ENCODE measurements around the gene PPP3R2. TPM values are rescaled to one million over a fixed set of nuclear protein-coding genes. Genes with fewer than 3 reads are reported as not detected.

Gene PPP3R2
- total and polyA plus RNA-seq, 4 donors, result not detected

GRCh38 chr9:101636247-101636646 lies 41.5 kb upstream of the PPP3R2 start:
- H3K9ac ChIP-seq (ENCODE audit: insufficient read depth in 1 of 2, low read length in 2 of 2), result no peak overlapping the region
- 50 to 60% methylated on average over 3 of the region's 3 CpGs for WGBS, 2 donors
- TF ChIP-seq CTCF (IDR thresholded peaks at IDR 0.05; ENCODE audit: control extremely low read depth, extremely low read depth), result no peak
- no peak overlapping the region for H3K4me3 ChIP-seq
- no peak overlapping the region for H3K27ac ChIP-seq (ENCODE audit: low read depth in 1 of 2, low read length in 1 of 2)
- peaks cover 0 to 14% (median 0%) of the 10 kb centered on the region in 5 donors for H3K4me1 ChIP-seq (ENCODE audit: control insufficient read depth in 5 of 5, insufficient read depth in 5 of 5, low read length in 5 of 5)
- peak in 2 of 3 donors; percentile 18 to 45 for DNase-seq
- H3K9me3 ChIP-seq (ENCODE audit: control insufficient read depth in 4 of 4, insufficient read depth in 3 of 4, low read length in 3 of 4), result no peaks in the 10 kb centered on the region
- no peaks in the 10 kb centered on the region for H3K27me3 ChIP-seq (ENCODE audit: control insufficient read depth in 3 of 3, insufficient read depth in 3 of 3, low read length in 2 of 3)
- no peaks in the 10 kb centered on the region for H3K36me3 ChIP-seq (ENCODE audit: control insufficient read depth in 4 of 4, insufficient read depth in 4 of 4, low read length in 4 of 4)
- no peak for ATAC-seq (ENCODE audit: insufficient read depth, low FRiP score)

DNA sequence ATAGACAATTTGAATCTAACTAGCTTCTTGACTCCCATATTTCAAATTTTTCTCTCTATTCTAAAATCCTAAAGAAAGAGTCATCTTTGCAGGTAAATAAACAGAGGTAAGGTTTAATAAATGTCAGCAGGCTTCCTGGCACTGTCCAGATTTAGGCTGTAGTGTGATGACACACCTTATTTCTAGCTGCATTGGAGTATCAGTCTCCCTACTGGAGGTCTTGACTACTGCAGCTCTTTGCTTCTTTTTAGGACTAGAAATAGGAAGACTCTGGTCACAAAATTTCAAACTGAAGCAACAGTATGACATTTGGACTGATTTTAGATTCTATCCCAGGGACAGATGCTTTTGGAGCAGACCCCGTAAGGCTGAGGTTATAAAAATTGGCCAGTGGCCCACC lies 40.7 kb upstream of the PPP3R2 start:
- no peaks in the 10 kb centered on the region for H3K36me3 ChIP-seq (ENCODE audit: control insufficient read depth in 4 of 4, insufficient read depth in 4 of 4, low read length in 4 of 4)
- 76 to 91% methylated on average over 1 of the region's 1 CpG for WGBS, 2 donors
- no peak for DNase-seq
- H3K27me3 ChIP-seq (ENCODE audit: control insufficient read depth in 3 of 3, insufficient read depth in 3 of 3, low read length in 2 of 3), result no peaks in the 10 kb centered on the region
- H3K9me3 ChIP-seq (ENCODE audit: control insufficient read depth in 4 of 4, insufficient read depth in 3 of 4, low read length in 3 of 4), result no peaks in the 10 kb centered on the region
- H3K9ac ChIP-seq (ENCODE audit: insufficient read depth in 1 of 2, low read length in 2 of 2), result no peak overlapping the region
- peaks cover 0 to 14% (median 0%) of the 10 kb centered on the region in 5 donors for H3K4me1 ChIP-seq (ENCODE audit: control insufficient read depth in 5 of 5, insufficient read depth in 5 of 5, low read length in 5 of 5)
- no peak for ATAC-seq (ENCODE audit: insufficient read depth, low FRiP score)
- H3K4me3 ChIP-seq, result no peak overlapping the region
- TF ChIP-seq CTCF (IDR thresholded peaks at IDR 0.05; ENCODE audit: control extremely low read depth, extremely low read depth), result no peak
- H3K27ac ChIP-seq (ENCODE audit: low read depth in 1 of 2, low read length in 1 of 2), result no peak overlapping the region

GRCh38 chr9:101634741-101635409 lies 40.1 kb upstream of the PPP3R2 start:
- TF ChIP-seq CTCF (IDR thresholded peaks at IDR 0.05; ENCODE audit: control extremely low read depth, extremely low read depth), result no peak
- no peaks in the 10 kb centered on the region for H3K36me3 ChIP-seq (ENCODE audit: control insufficient read depth in 4 of 4, insufficient read depth in 4 of 4, low read length in 4 of 4)
- H3K27ac ChIP-seq (ENCODE audit: low read depth in 1 of 2, low read length in 1 of 2), result no peak overlapping the region
- ATAC-seq (ENCODE audit: insufficient read depth, low FRiP score) (no peak), DNase-seq (no peak)
- peaks cover 0 to 13% (median 0%) of the 10 kb centered on the region in 5 donors for H3K4me1 ChIP-seq (ENCODE audit: control insufficient read depth in 5 of 5, insufficient read depth in 5 of 5, low read length in 5 of 5)
- no peak overlapping the region for H3K9ac ChIP-seq (ENCODE audit: insufficient read depth in 1 of 2, low read length in 2 of 2)
- H3K9me3 ChIP-seq (ENCODE audit: control insufficient read depth in 4 of 4, insufficient read depth in 3 of 4, low read length in 3 of 4), result no peaks in the 10 kb centered on the region
- no peaks in the 10 kb centered on the region for H3K27me3 ChIP-seq (ENCODE audit: control insufficient read depth in 3 of 3, insufficient read depth in 3 of 3, low read length in 2 of 3)
- WGBS, 2 donors, result 63 to 86% methylated on average over 4 of the region's 4 CpGs
- no peak overlapping the region for H3K4me3 ChIP-seq

DNA sequence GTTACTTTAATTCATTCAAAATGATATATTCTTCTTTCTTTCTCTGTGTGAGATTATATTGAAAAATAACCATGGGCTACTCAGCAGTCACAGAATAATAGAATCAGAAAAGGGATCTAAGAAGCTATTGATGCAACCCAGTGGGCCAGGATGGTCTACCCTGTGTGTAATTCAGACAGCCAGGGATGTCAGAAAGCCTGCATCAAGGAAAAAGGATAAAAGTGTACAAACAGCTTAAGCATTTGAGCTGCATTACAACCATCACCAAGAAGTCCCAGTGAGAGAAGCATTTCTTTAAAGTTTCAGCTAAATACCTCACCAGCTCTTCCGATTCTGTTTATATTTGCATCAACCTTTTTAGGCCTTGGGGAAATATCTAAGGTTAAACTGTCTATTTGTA lies 37.8 kb upstream of the PPP3R2 start:
- ATAC-seq (ENCODE audit: insufficient read depth, low FRiP score), result no peak
- DNase-seq, result no peak
- no peak overlapping the region for H3K9ac ChIP-seq (ENCODE audit: insufficient read depth in 1 of 2, low read length in 2 of 2)
- no peaks in the 10 kb centered on the region for H3K36me3 ChIP-seq (ENCODE audit: control insufficient read depth in 4 of 4, insufficient read depth in 4 of 4, low read length in 4 of 4)
- no peak overlapping the region for H3K27ac ChIP-seq (ENCODE audit: low read depth in 1 of 2, low read length in 1 of 2)
- H3K4me1 ChIP-seq (ENCODE audit: control insufficient read depth in 5 of 5, insufficient read depth in 5 of 5, low read length in 5 of 5), result no peaks in the 10 kb centered on the region
- 75 to 90% methylated on average over 1 of the region's 1 CpG for WGBS, 2 donors
- no peak for TF ChIP-seq CTCF (IDR thresholded peaks at IDR 0.05; ENCODE audit: control extremely low read depth, extremely low read depth)
- no peaks in the 10 kb centered on the region for H3K9me3 ChIP-seq (ENCODE audit: control insufficient read depth in 4 of 4, insufficient read depth in 3 of 4, low read length in 3 of 4)
- no peaks in the 10 kb centered on the region for H3K27me3 ChIP-seq (ENCODE audit: control insufficient read depth in 3 of 3, insufficient read depth in 3 of 3, low read length in 2 of 3)
- no peak overlapping the region for H3K4me3 ChIP-seq

Data from lung (tissue), 12 donors.